Neural cell (in vitro differentiated cells): ENCODE results near the gene EDAR.

Source experiments
- CTCF ChIP-seq: fragments of 450-650 bp; IDR thresholded peaks from 2 replicates; pipeline ENCODE4 v1.5.1; 2014; ENCODE audit warnings: antibody characterized with exemption, mild to moderate bottlenecking, moderate library complexity; ENCODE audit not compliant: poor library complexity, severe bottlenecking
- POLR2AphosphoS5 ChIP-seq: IDR thresholded peaks from 2 replicates; pipeline ENCODE4 v1.6.1; 2012
- SMC3 ChIP-seq: fragments of 450-650 bp; conservative IDR thresholded peaks from 2 replicates; pipeline ENCODE4 v1.6.1; 2014; ENCODE audit warnings: antibody characterized with exemption, mild to moderate bottlenecking, moderate library complexity; ENCODE audit not compliant: poor library complexity
- TAF1 ChIP-seq: IDR thresholded peaks from 2 replicates; pipeline ENCODE4 v1.6.1; 2012; ENCODE audit warnings: low read depth

GRCh38 chr2:108920686-108921085 is 68.3 kb downstream of the EDAR start:
- TF ChIP-seq TAF1 (no peak), SMC3 (no peak), CTCF (no peak), POLR2AphosphoS5 (no peak)
